WTC11 (cell line): ENCODE data around the gene FUT8.

Experiments used
- MAX ChIP-seq: sonication (generic); formaldehyde crosslinking; IDR thresholded peaks from 2 replicates; pipeline ENCODE4 v1.8.0; 2022; ENCODE audit warnings: mild to moderate bottlenecking, missing genetic modification reagents
- MLX ChIP-seq: sonication (generic); formaldehyde crosslinking; IDR thresholded peaks from 2 replicates; pipeline ENCODE4 v1.8.1; 2023; ENCODE audit warnings: mild to moderate bottlenecking, missing genetic modification reagents, moderate library complexity
- TF ChIP-seq, protein P1 (sequence below): fragments of 200-600 bp; IDR thresholded peaks from 2 replicates; pipeline ENCODE4 v1.8.0; 2022; ENCODE audit warnings: antibody characterized with exemption

DNA sequence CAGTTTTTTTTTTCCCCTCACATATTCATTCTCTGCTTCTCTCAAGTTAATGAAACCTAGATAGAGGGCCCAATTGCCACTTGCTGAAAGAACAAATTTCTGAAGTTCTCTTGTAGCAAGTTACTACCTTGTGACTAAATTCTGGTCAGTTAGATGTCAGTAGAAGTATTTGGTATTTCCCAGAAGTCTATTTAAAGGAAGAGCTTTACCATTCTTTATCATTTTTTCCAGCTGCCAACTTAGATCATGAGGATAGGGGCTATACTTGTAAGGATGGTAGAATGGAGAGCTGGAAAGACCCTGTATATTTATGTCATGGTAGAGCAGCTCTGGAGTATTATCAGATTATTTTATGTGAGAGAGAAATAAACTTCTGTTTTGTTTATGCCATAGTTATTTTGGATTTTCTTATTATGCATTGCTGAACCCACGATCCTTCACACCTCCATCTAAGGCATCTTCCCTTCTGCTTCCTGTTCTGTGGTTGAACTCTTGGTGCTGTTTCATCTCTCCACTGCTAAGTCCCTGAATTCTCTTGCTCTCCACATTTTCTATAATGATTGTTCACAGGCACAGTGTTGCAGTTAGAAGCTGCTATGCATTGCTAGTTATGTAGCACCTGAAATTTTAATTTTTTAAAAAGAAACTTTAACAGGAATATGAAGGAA is 25.9 kb downstream of the FUT8 start:
- TF ChIP-seq, protein P1, sequence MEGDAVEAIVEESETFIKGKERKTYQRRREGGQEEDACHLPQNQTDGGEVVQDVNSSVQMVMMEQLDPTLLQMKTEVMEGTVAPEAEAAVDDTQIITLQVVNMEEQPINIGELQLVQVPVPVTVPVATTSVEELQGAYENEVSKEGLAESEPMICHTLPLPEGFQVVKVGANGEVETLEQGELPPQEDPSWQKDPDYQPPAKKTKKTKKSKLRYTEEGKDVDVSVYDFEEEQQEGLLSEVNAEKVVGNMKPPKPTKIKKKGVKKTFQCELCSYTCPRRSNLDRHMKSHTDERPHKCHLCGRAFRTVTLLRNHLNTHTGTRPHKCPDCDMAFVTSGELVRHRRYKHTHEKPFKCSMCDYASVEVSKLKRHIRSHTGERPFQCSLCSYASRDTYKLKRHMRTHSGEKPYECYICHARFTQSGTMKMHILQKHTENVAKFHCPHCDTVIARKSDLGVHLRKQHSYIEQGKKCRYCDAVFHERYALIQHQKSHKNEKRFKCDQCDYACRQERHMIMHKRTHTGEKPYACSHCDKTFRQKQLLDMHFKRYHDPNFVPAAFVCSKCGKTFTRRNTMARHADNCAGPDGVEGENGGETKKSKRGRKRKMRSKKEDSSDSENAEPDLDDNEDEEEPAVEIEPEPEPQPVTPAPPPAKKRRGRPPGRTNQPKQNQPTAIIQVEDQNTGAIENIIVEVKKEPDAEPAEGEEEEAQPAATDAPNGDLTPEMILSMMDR, result no peak
- TF ChIP-seq MLX (no peak), MAX (CRISPR knock-in tag) (no peak)
